ENCODE data around the gene HNRNPLL.

HNRNPLL gene

GRCh38 chr2:38636069-38636468 is 33.3 kb upstream of the HNRNPLL start:
- no peak for TF ChIP-seq CTCF (conservative IDR thresholded peaks at IDR 0.05; ENCODE audit: low read length)
- no peak for DNase-seq (ENCODE audit: low read depth)
- H3K4me3 ChIP-seq (ENCODE audit: low read length), result no peak overlapping the region

GRCh38 chr2:38635139-38635538 is 32.4 kb upstream of the HNRNPLL start:
- TF ChIP-seq CTCF (conservative IDR thresholded peaks at IDR 0.05; ENCODE audit: low read length), result no peak
- no peak overlapping the region for H3K4me3 ChIP-seq (ENCODE audit: low read length)

GRCh38 chr2:38634684-38635083 is 32.0 kb upstream of the HNRNPLL start:
- H3K4me3 ChIP-seq (ENCODE audit: low read length), result no peak overlapping the region
- no peak for DNase-seq (ENCODE audit: low read depth)
- no peak for TF ChIP-seq CTCF (conservative IDR thresholded peaks at IDR 0.05; ENCODE audit: low read length)

More at GRCh38 chr2:38635139-38635538, 32.4 kb upstream of the HNRNPLL start:
- no peak for DNase-seq (ENCODE audit: low read depth)

GRCh38 chr2:38633895-38634294 is 31.2 kb upstream of the HNRNPLL start:
- DNase-seq (ENCODE audit: low read depth), result no peak
- TF ChIP-seq CTCF (conservative IDR thresholded peaks at IDR 0.05; ENCODE audit: low read length), result no peak
- H3K4me3 ChIP-seq (ENCODE audit: low read length), result no peak overlapping the region

GRCh38 chr2:38632980-38633379 is 30.3 kb upstream of the HNRNPLL start:
- no peak overlapping the region for H3K4me3 ChIP-seq (ENCODE audit: low read length)
- TF ChIP-seq CTCF (conservative IDR thresholded peaks at IDR 0.05; ENCODE audit: low read length), result no peak

GRCh38 chr2:38631976-38632375 is 29.2 kb upstream of the HNRNPLL start:
- DNase-seq (ENCODE audit: low read depth), result no peak
- no peak overlapping the region for H3K4me3 ChIP-seq (ENCODE audit: low read length)
- no peak for TF ChIP-seq CTCF (conservative IDR thresholded peaks at IDR 0.05; ENCODE audit: low read length)

More at GRCh38 chr2:38632980-38633379, 30.3 kb upstream of the HNRNPLL start:
- no peak for DNase-seq (ENCODE audit: low read depth)

GRCh38 chr2:38629684-38630083 is 27.0 kb upstream of the HNRNPLL start:
- H3K4me3 ChIP-seq (ENCODE audit: low read length), result no peak overlapping the region
- DNase-seq (ENCODE audit: low read depth), result no peak
- no peak for TF ChIP-seq CTCF (conservative IDR thresholded peaks at IDR 0.05; ENCODE audit: low read length)

Measured in AG10803 (cell line).